Testis (tissue), 2 donors: ENCODE data around the gene FBXL15.

ENCODE experiments used
- POLR2A ChIP-seq: fragments of 450-650 bp; IDR thresholded peaks from one replicate; pipeline ENCODE4 v1.6.1; 2017; ENCODE audit warnings: antibody characterized with exemption, mild to moderate bottlenecking, moderate library complexity
- TF ChIP-seq, protein P1 (sequence below), 3 experiments: fragments of 450-650 bp in 2 of 3; fragments of 200-600 bp in 1 of 3; sonication (generic) in 1 of 3; IDR thresholded peaks; one replicate each; pipeline ENCODE4 v1.5.1; 2016 to 2019; ENCODE audit warnings: antibody characterized with exemption in 3 of 3, mild to moderate bottlenecking in 2 of 3, moderate library complexity in 1 of 3

DNA sequence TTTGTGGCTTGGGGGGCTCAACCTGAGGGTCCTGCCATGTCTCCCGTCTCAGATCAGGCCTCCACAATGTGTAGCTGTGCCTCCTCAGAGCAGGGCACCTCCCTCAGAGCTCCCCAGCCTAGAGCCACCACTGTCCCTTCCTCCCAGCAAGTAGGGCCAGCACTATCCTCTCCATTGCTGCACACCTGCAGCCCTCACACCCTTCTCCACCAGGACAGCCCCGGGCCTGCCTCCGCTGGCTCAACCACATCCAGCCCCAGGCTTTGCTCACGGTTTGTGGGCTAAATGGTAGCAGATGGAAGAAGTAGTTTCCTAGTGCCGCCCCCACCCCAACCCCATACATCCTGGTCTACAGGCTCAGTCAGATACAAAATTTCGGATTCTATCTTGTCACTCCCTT is 15.0 kb upstream of the FBXL15 start:
- TF ChIP-seq, protein P1, sequence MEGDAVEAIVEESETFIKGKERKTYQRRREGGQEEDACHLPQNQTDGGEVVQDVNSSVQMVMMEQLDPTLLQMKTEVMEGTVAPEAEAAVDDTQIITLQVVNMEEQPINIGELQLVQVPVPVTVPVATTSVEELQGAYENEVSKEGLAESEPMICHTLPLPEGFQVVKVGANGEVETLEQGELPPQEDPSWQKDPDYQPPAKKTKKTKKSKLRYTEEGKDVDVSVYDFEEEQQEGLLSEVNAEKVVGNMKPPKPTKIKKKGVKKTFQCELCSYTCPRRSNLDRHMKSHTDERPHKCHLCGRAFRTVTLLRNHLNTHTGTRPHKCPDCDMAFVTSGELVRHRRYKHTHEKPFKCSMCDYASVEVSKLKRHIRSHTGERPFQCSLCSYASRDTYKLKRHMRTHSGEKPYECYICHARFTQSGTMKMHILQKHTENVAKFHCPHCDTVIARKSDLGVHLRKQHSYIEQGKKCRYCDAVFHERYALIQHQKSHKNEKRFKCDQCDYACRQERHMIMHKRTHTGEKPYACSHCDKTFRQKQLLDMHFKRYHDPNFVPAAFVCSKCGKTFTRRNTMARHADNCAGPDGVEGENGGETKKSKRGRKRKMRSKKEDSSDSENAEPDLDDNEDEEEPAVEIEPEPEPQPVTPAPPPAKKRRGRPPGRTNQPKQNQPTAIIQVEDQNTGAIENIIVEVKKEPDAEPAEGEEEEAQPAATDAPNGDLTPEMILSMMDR (IDR thresholded peaks at IDR 0.05), result no peak
- TF ChIP-seq POLR2A, result no peak
